Measurements from ENCODE around the gene KLF13. TPM values are rescaled to one million over a fixed set of nuclear protein-coding genes. Genes with fewer than 3 reads are reported as not detected.

The KLF13 gene
- polyA plus RNA-seq, 2 of the 4 experiments (the other 2 are of a cell fraction) = 53.5 TPM

DNA sequence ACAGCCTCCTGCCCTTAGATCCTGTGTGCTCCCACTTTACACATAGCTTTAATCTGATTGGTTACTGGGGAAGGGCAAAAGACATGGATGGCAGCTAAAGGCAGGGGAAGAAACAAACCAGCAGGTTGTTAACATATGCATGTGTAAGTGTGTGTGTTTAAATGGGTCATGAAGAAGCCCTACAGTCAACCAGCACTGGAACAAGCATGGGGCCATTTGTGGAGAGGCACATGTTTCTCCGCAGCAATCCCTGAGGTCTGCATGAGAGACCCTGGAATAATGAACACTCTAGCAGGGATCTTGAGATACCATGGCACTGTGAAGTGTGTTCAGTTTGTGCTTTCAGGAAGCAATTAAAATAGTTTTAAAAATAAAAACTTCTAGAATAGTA is 6.0 kb downstream of the KLF13 start:
- ATAC-seq (no peak), FAIRE-seq (no peak), DNase-seq (ENCODE audit: low read depth in 1 of 2, low spot score in 1 of 2) (no peak)
- Histone ChIP-seq H3K27ac (no peak overlapping the region), H3K4me1 (peaks cover 34% of the 10 kb centered on the region), H3K4me2 (no peak overlapping the region), H3K4me3 (no peak overlapping the region), H3K9me3 (no peaks in the 10 kb centered on the region)
- TF ChIP-seq JUNB (IDR thresholded peaks at IDR 0.05) (no peak), CBX8 (IDR thresholded peaks at IDR 0.05) (no peak), E2F6 (IDR thresholded peaks at IDR 0.05; ENCODE audit: borderline replicate concordance, low read depth) (no peak), HOXB5 (CRISPR knock-in tag; IDR thresholded peaks at IDR 0.05) (no peak), EHMT2 (IDR thresholded peaks at IDR 0.05; ENCODE audit: low read depth) (no peak), HEYL (CRISPR knock-in tag; IDR thresholded peaks at IDR 0.05) (no peak), RCOR1 (IDR thresholded peaks at IDR 0.05; ENCODE audit: low read depth, low read length) (no peak), HOXB13 (CRISPR knock-in tag; IDR thresholded peaks at IDR 0.05; ENCODE audit: low read depth) (no peak), RFX5 (IDR thresholded peaks at IDR 0.05) (no peak), BHLHE40 (IDR thresholded peaks at IDR 0.05; ENCODE audit: low read depth, low read length) (no peak), FOXS1 (CRISPR knock-in tag; IDR thresholded peaks at IDR 0.05) (no peak)
- ChIA-PET POLR2A (no interaction called here), CTCF (interaction anchor here (1.2 to 1.7 kb wide), 3 partner anchors 102 to 156 kb away, joined by 3 to 8 read pairs (median 7); no protein-coding TSS in a partner anchor)
- WGBS (ENCODE audit: missing lambda C conversion rate) = 100% methylated on average over 1 of the region's 1 CpG

DNA sequence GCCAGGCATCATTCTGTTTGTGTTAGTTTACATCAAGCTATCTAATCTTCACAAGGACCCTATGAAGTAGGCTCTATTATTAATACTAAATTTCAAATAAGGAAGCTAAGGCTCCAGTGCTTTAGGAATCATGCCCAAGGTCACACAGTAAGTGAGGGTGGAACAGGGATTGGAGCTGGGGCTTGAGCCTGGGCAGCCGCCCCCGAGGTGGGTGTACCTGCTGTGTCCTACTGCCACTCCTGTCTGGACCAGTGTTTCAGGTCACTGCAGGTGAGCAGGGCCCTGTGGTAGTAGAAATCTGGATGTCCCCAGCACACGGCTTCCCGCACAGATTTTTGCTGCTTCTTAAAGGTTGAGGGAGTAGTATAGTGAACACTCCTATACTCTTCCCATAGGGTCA is 6.5 kb downstream of the KLF13 start:
- Histone ChIP-seq H3K4me1 (peaks cover 35% of the 10 kb centered on the region), H3K27ac (no peak overlapping the region), H3K4me3 (no peak overlapping the region), H3K4me2 (no peak overlapping the region), H3K9me3 (no peaks in the 10 kb centered on the region)
- no peak for DNase-seq (ENCODE audit: low read depth in 1 of 2, low spot score in 1 of 2)
- no peak for TF ChIP-seq HEYL (CRISPR knock-in tag; IDR thresholded peaks at IDR 0.05)
- no peak for TF ChIP-seq EHMT2 (IDR thresholded peaks at IDR 0.05; ENCODE audit: low read depth)
- FAIRE-seq = no peak
- 89% methylated on average over 4 of the region's 4 CpGs for WGBS (ENCODE audit: missing lambda C conversion rate)
- ChIA-PET POLR2A (no interaction called here), CTCF (interaction anchor here (1.2 to 1.7 kb wide), 3 partner anchors 102 to 155 kb away, joined by 3 to 8 read pairs (median 7); no protein-coding TSS in a partner anchor)
- no peak for ATAC-seq

GRCh38 chr15:31333820-31334219 is 7.2 kb downstream of the KLF13 start:
- 93% methylated on average over 3 of the region's 3 CpGs for WGBS (ENCODE audit: missing lambda C conversion rate)
- Histone ChIP-seq H3K4me3 (no peak overlapping the region), H3K9me3 (no peaks in the 10 kb centered on the region), H3K4me1 (peaks cover 41% of the 10 kb centered on the region), H3K4me2 (no peak overlapping the region), H3K27ac (no peak overlapping the region)
- FAIRE-seq (no peak), DNase-seq (ENCODE audit: low read depth in 1 of 2, low spot score in 1 of 2) (no peak), ATAC-seq (no peak)
- ChIA-PET POLR2A (no interaction called here), CTCF (interaction anchor here (0.8 to 1.4 kb wide), 4 partner anchors 63 to 119 kb away, joined by 3 read pairs; no protein-coding TSS in a partner anchor)
- TF ChIP-seq EP300 (IDR thresholded peaks at IDR 0.05) (no peak), FOSL2 (IDR thresholded peaks at IDR 0.05) (no peak), FOSL2 (CRISPR knock-in tag; IDR thresholded peaks at IDR 0.05) (no peak), CHD2 (IDR thresholded peaks at IDR 0.05; ENCODE audit: low read length, partially characterized antibody) (no peak), HEYL (CRISPR knock-in tag; IDR thresholded peaks at IDR 0.05) (no peak), HDAC2 (IDR thresholded peaks at IDR 0.05) (no peak), MAFK (IDR thresholded peaks at IDR 0.05; ENCODE audit: partially characterized antibody) (no peak), GATA3 (IDR thresholded peaks at IDR 0.05; ENCODE audit: borderline replicate concordance) (no peak), ELK1 (IDR thresholded peaks at IDR 0.05; ENCODE audit: low read depth, low read length) (no peak), NPAS2 (CRISPR knock-in tag; IDR thresholded peaks at IDR 0.05; ENCODE audit: borderline replicate concordance) (no peak), JUNB (IDR thresholded peaks at IDR 0.05) (no peak), EHMT2 (IDR thresholded peaks at IDR 0.05; ENCODE audit: low read depth) (no peak), USF2 (IDR thresholded peaks at IDR 0.05) (no peak), CBX2 (IDR thresholded peaks at IDR 0.05; ENCODE audit: borderline replicate concordance, low read depth) (no peak), FOXS1 (CRISPR knock-in tag; IDR thresholded peaks at IDR 0.05) (no peak), ATOH8 (CRISPR knock-in tag; IDR thresholded peaks at IDR 0.05; ENCODE audit: low read depth) (no peak), KDM5A (IDR thresholded peaks at IDR 0.05) (no peak), EHF (CRISPR knock-in tag; IDR thresholded peaks at IDR 0.05) (no peak), CEBPB (IDR thresholded peaks at IDR 0.05) (no peak), SREBF2 (IDR thresholded peaks at IDR 0.05) (no peak)
- TF ChIP-seq, protein P1, sequence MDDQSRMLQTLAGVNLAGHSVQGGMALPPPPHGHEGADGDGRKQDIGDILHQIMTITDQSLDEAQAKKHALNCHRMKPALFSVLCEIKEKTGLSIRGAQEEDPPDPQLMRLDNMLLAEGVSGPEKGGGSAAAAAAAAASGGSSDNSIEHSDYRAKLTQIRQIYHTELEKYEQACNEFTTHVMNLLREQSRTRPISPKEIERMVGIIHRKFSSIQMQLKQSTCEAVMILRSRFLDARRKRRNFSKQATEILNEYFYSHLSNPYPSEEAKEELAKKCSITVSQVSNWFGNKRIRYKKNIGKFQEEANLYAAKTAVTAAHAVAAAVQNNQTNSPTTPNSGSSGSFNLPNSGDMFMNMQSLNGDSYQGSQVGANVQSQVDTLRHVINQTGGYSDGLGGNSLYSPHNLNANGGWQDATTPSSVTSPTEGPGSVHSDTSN (IDR thresholded peaks at IDR 0.05) = no peak

Measured in A549 (cell line).